ENCODE data around the gene GLIPR1L2.

DNA sequence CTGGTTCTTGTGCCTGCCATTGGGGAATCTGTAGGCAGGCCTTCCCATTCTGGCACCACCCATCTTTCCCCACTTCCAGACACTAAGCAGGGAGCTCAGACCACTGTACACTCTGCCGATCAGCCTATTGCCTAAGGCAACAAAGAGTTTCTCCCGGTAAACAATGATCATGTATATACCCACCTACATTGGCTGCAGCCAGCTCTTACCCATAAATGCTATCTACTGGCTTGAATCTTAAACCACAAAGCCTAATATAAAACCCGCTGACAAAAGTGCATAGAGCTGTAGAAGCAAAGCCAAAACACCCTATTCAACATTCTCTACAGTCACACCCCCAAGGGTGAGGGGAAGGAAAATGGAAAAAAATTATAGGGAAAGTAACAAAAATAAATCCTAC lies 68.9 kb downstream of the GLIPR1L2 start:
- TF ChIP-seq POLR2A (IDR thresholded peaks at IDR 0.05), result no peak
- no peak for TF ChIP-seq CTCF (IDR thresholded peaks at IDR 0.05)

Data from lower leg skin (tissue), 3 donors.